ENCODE data around the gene RASSF4.

DNA sequence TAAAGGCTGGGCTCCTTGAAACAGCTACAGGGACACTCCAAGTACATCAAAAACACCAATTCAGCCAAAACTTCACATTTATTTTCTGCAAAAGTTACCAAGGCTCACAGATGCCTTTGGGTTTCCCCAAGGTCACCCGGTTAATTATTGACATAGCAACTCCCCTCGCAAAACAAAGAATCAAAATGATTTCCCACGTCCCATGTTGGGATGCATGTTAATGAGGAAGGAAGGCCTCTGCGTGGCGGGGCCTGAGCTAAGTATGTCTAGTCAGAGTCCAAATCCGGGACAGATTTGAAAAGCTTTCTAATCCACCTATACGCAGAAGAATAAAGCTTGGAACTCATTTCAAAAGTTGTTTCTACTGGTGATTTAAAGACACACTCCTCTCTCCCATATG lies 49.0 kb upstream of the RASSF4 start:
- TF ChIP-seq, protein P1, sequence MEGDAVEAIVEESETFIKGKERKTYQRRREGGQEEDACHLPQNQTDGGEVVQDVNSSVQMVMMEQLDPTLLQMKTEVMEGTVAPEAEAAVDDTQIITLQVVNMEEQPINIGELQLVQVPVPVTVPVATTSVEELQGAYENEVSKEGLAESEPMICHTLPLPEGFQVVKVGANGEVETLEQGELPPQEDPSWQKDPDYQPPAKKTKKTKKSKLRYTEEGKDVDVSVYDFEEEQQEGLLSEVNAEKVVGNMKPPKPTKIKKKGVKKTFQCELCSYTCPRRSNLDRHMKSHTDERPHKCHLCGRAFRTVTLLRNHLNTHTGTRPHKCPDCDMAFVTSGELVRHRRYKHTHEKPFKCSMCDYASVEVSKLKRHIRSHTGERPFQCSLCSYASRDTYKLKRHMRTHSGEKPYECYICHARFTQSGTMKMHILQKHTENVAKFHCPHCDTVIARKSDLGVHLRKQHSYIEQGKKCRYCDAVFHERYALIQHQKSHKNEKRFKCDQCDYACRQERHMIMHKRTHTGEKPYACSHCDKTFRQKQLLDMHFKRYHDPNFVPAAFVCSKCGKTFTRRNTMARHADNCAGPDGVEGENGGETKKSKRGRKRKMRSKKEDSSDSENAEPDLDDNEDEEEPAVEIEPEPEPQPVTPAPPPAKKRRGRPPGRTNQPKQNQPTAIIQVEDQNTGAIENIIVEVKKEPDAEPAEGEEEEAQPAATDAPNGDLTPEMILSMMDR (optimal IDR thresholded peaks at IDR 0.05 in 1 of 3, IDR thresholded peaks at IDR 0.05 in 1 of 3, conservative IDR thresholded peaks at IDR 0.05 in 1 of 3; ENCODE audit: extremely low read depth in 1 of 3, insufficient read depth in 2 of 3, low read length in 3 of 3), result no peak
- no peak for TF ChIP-seq EZH2 (IDR thresholded peaks at IDR 0.05; ENCODE audit: low read length)
